ENCODE results near the gene WEE1. TPM values are rescaled to one million over a fixed set of nuclear protein-coding genes. Genes with fewer than 3 reads are reported as not detected.

WEE1 gene
- polyA plus RNA-seq, 1 donor (not counting 4 experiments of a cell fraction or from before 2014, with no cell fraction given) = 39.2 TPM

DNA sequence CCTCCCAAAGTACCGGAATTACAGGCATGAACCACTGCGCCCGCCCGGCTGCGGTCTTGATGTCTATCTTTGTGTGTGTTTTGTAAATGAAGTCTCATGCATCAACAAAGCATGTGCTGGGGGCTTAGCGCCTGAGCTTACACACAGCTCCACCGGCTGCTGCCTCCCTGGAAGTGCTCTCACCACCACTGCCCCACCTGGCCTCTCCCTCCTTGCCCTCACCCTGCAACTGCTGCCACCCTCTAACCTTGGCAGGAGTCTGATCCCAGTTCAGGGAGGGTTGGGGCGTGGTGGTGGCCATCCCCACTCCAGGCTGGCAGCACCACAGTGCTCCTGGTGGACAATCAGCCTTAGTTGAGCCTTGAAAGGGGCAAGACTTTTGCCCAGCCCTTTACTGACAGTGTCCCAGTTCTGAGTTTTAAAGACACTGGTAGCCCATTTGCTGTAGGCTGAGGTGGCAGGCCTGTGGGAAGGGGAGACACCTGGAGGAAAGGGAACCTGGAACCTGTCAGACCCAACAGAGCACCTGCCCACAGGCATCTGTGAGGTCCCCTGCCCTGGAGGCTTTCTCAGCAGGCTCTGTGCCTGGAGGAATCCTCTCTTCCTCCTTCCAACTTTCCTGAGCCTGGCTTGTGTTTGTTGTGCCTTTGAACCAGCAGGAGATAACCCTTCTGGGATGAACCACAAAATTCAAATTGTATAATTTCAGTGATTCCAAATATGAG, 42.4 kb upstream of the WEE1 start:
- H4K20me1 ChIP-seq (ENCODE audit: control insufficient read depth, extremely low read depth, insufficient read depth, low read length) = no peaks in the 10 kb centered on the region
- H3K4me3 ChIP-seq (ENCODE audit: control insufficient read depth in 2 of 3, extremely low read depth in 1 of 3, insufficient read depth in 2 of 3, low read depth in 1 of 3, low read length in 3 of 3) = no peak overlapping the region
- DNase-seq (ENCODE audit: low read depth, low spot score) = no peak
- TF ChIP-seq, protein P1, sequence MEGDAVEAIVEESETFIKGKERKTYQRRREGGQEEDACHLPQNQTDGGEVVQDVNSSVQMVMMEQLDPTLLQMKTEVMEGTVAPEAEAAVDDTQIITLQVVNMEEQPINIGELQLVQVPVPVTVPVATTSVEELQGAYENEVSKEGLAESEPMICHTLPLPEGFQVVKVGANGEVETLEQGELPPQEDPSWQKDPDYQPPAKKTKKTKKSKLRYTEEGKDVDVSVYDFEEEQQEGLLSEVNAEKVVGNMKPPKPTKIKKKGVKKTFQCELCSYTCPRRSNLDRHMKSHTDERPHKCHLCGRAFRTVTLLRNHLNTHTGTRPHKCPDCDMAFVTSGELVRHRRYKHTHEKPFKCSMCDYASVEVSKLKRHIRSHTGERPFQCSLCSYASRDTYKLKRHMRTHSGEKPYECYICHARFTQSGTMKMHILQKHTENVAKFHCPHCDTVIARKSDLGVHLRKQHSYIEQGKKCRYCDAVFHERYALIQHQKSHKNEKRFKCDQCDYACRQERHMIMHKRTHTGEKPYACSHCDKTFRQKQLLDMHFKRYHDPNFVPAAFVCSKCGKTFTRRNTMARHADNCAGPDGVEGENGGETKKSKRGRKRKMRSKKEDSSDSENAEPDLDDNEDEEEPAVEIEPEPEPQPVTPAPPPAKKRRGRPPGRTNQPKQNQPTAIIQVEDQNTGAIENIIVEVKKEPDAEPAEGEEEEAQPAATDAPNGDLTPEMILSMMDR (optimal IDR thresholded peaks at IDR 0.05 in 1 of 3, IDR thresholded peaks at IDR 0.05 in 1 of 3, conservative IDR thresholded peaks at IDR 0.05 in 1 of 3; ENCODE audit: extremely low read depth in 1 of 3, insufficient read depth in 2 of 3, low read length in 3 of 3) = peak in 2 of 3 experiments; percentile 17 to 23
- no peak for TF ChIP-seq EZH2 (IDR thresholded peaks at IDR 0.05; ENCODE audit: low read length)
- FAIRE-seq = no peak
- H3K9me3 ChIP-seq (ENCODE audit: control insufficient read depth, low read depth, low read length) = no peaks in the 10 kb centered on the region
- no peaks in the 10 kb centered on the region for H3K79me2 ChIP-seq (ENCODE audit: control insufficient read depth, insufficient read depth, low read length)
- H2AFZ ChIP-seq (ENCODE audit: control insufficient read depth, low read length) = no peak overlapping the region
- H3K9me1 ChIP-seq (ENCODE audit: control insufficient read depth, extremely low read depth, insufficient read depth, low read length) = no peaks in the 10 kb centered on the region
- peaks cover 42% of the 10 kb centered on the region for H3K4me1 ChIP-seq (ENCODE audit: control insufficient read depth, extremely low read depth, insufficient read depth, low read length)
- no peak overlapping the region for H3K4me2 ChIP-seq (ENCODE audit: control insufficient read depth, extremely low read depth, insufficient read depth, low read depth, low read length)
- no peaks in the 10 kb centered on the region for H3K36me3 ChIP-seq (ENCODE audit: control insufficient read depth in 2 of 2, extremely low read depth in 1 of 2, insufficient read depth in 2 of 2, low read length in 2 of 2)
- no peaks in the 10 kb centered on the region for H3K27me3 ChIP-seq (ENCODE audit: control insufficient read depth, extremely low read depth, insufficient read depth, low read length)
- H3K9ac ChIP-seq (ENCODE audit: control insufficient read depth, extremely low read depth, insufficient read depth, low read length) = no peak overlapping the region
- no peak overlapping the region for H3K27ac ChIP-seq (ENCODE audit: control insufficient read depth, insufficient read depth, low read length)
- dilution Hi-C loops (cut with MboI; ENCODE audit: extremely low pct_ligation_motif_present, low sequenced_read_pairs) = no loop called here

DNA sequence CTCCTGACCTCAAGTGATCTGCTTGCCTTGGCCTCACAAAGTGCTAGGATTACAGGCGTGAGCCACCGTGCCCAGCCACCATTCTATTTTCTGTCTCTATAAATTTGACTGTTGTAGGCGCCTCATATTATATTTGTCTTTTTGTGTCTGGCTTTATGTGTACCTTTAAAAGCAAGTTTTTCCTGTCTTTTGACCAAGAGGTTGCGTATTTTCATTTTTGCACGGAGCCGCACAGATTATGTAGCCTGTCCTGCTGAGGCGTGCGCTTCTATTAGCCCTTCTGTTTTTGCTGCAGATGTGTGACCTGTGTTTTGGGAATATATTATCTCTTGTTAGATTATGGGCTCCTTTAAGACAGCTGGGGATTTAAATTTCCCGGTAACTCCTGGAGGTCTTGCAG, 40.4 kb upstream of the WEE1 start:
- Histone ChIP-seq H3K27ac (ENCODE audit: control insufficient read depth, insufficient read depth, low read length) (no peak overlapping the region), H3K9me1 (ENCODE audit: control insufficient read depth, extremely low read depth, insufficient read depth, low read length) (no peaks in the 10 kb centered on the region), H3K4me1 (ENCODE audit: control insufficient read depth, extremely low read depth, insufficient read depth, low read length) (peaks cover 36% of the 10 kb centered on the region), H4K20me1 (ENCODE audit: control insufficient read depth, extremely low read depth, insufficient read depth, low read length) (no peaks in the 10 kb centered on the region), H3K27me3 (ENCODE audit: control insufficient read depth, extremely low read depth, insufficient read depth, low read length) (no peaks in the 10 kb centered on the region), H2AFZ (ENCODE audit: control insufficient read depth, low read length) (no peak overlapping the region), H3K4me2 (ENCODE audit: control insufficient read depth, extremely low read depth, insufficient read depth, low read depth, low read length) (peak overlapping the region; percentile 41), H3K9me3 (ENCODE audit: control insufficient read depth, low read depth, low read length) (no peaks in the 10 kb centered on the region), H3K36me3 (ENCODE audit: control insufficient read depth in 2 of 2, extremely low read depth in 1 of 2, insufficient read depth in 2 of 2, low read length in 2 of 2) (no peaks in the 10 kb centered on the region), H3K4me3 (ENCODE audit: control insufficient read depth in 2 of 3, extremely low read depth in 1 of 3, insufficient read depth in 2 of 3, low read depth in 1 of 3, low read length in 3 of 3) (no peak overlapping the region), H3K9ac (ENCODE audit: control insufficient read depth, extremely low read depth, insufficient read depth, low read length) (no peak overlapping the region), H3K79me2 (ENCODE audit: control insufficient read depth, insufficient read depth, low read length) (no peaks in the 10 kb centered on the region)
- DNase-seq (ENCODE audit: low read depth, low spot score) (no peak), FAIRE-seq (no peak)
- dilution Hi-C loops (cut with MboI; ENCODE audit: extremely low pct_ligation_motif_present, low sequenced_read_pairs) = no loop called here
- TF ChIP-seq, protein P1 (optimal IDR thresholded peaks at IDR 0.05 in 1 of 3, IDR thresholded peaks at IDR 0.05 in 1 of 3, conservative IDR thresholded peaks at IDR 0.05 in 1 of 3; ENCODE audit: extremely low read depth in 1 of 3, insufficient read depth in 2 of 3, low read length in 3 of 3) = no peak
- TF ChIP-seq EZH2 (IDR thresholded peaks at IDR 0.05; ENCODE audit: low read length) = no peak
